MCF 10A (cell line): ENCODE measurements around the gene CCDC85C. TPM values are rescaled to one million over a fixed set of nuclear protein-coding genes. Genes with fewer than 3 reads are reported as not detected.

Source experiments
- BruUV-seq: library from RNA; stranded (reverse); fragments of 400-500 nt; replicated peaks from 2 replicates; lab custom pipeline; 2021; lab: Mats Ljungman, UMichigan
- CTCF ChIA-PET: fragments of 300-600 bp; sonication (Branson Sonifier 250); formaldehyde crosslinking; extraction: SDS; loops from one replicate; lab custom pipeline; 2021; ENCODE audit warnings: antibody characterized with exemption, inconsistent platforms; lab: Yijun Ruan, JAX
- POLR2A ChIA-PET: fragments of 300-600, 350-650 bp; sonication (Branson Sonifier 250); formaldehyde crosslinking; extraction: SDS; loops from one replicate; lab custom pipeline; 2020; ENCODE audit warnings: antibody characterized with exemption, inconsistent platforms; lab: Yijun Ruan, JAX
- DNase-seq: peaks from one replicate; pipeline ENCODE4 v3.0.0-alpha.2; 2018; ENCODE audit not compliant: unreplicated experiment
- H3K27ac Mint-ChIP-seq: one replicate; pipeline ENCODE4 v1.8.0; 2022; ENCODE audit warnings: mild to moderate bottlenecking, low read depth, mixed read lengths; ENCODE audit not compliant: unreplicated experiment
- H3K27me3 Mint-ChIP-seq: one replicate; pipeline ENCODE4 v1.8.0; 2022; ENCODE audit warnings: mixed read lengths; ENCODE audit not compliant: insufficient read depth, unreplicated experiment
- H3K36me3 Mint-ChIP-seq: one replicate; pipeline ENCODE4 v1.8.0; 2022; ENCODE audit warnings: mild to moderate bottlenecking, moderate library complexity, mixed read lengths; ENCODE audit not compliant: insufficient read depth, unreplicated experiment
- H3K4me1 Mint-ChIP-seq: one replicate; pipeline ENCODE4 v1.8.0; 2022; ENCODE audit warnings: mixed read lengths; ENCODE audit not compliant: insufficient read depth, unreplicated experiment
- H3K4me3 Mint-ChIP-seq: one replicate; pipeline ENCODE4 v1.8.0; 2022; ENCODE audit warnings: mild to moderate bottlenecking, moderate library complexity, mixed read lengths; ENCODE audit not compliant: unreplicated experiment
- H3K9me3 Mint-ChIP-seq: one replicate; pipeline ENCODE4 v1.8.0; 2022; ENCODE audit warnings: mixed read lengths; ENCODE audit not compliant: unreplicated experiment
- intact Hi-C: fragments of 100-400 bp; cut with micrococcal nuclease; formaldehyde crosslinking; loops from 2 replicates; pipeline ENCODE4 v1.14.1; 2022
- total RNA-seq: library from RNA; stranded (reverse); gene quantifications from 2 replicates; pipeline ENCODE4 v1.2.3, GENCODE V29; 2022
- TF ChIP-seq, protein P1 (sequence below): fragments of 200-600 bp; IDR thresholded peaks from one replicate; pipeline ENCODE4 v1.8.0; 2022; ENCODE audit warnings: antibody characterized with exemption, mild to moderate bottlenecking; ENCODE audit not compliant: unreplicated experiment

Gene CCDC85C
- total RNA-seq, 1 experiment from 2014 or later = 29.9 TPM

GRCh38 chr14:99520571-99521081 is 83.4 kb downstream of the CCDC85C start:
- no peak overlapping the region for H3K27ac Mint-ChIP-seq
- H3K4me1 Mint-ChIP-seq = peaks cover 16% of the 10 kb centered on the region
- ChIA-PET CTCF (interaction anchor here (0.5 to 2.1 kb wide), 4 partner anchors 23 to 246 kb away, joined by 3 to 8 read pairs (median 3); no protein-coding TSS in a partner anchor), POLR2A (no interaction called here)
- BruUV-seq = no TSS peak
- no peak overlapping the region for H3K4me3 Mint-ChIP-seq
- no peaks in the 10 kb centered on the region for H3K27me3 Mint-ChIP-seq
- no peak for DNase-seq
- intact Hi-C loops = no loop called here
- TF ChIP-seq, protein P1, sequence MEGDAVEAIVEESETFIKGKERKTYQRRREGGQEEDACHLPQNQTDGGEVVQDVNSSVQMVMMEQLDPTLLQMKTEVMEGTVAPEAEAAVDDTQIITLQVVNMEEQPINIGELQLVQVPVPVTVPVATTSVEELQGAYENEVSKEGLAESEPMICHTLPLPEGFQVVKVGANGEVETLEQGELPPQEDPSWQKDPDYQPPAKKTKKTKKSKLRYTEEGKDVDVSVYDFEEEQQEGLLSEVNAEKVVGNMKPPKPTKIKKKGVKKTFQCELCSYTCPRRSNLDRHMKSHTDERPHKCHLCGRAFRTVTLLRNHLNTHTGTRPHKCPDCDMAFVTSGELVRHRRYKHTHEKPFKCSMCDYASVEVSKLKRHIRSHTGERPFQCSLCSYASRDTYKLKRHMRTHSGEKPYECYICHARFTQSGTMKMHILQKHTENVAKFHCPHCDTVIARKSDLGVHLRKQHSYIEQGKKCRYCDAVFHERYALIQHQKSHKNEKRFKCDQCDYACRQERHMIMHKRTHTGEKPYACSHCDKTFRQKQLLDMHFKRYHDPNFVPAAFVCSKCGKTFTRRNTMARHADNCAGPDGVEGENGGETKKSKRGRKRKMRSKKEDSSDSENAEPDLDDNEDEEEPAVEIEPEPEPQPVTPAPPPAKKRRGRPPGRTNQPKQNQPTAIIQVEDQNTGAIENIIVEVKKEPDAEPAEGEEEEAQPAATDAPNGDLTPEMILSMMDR = no peak
- H3K9me3 Mint-ChIP-seq = no peaks in the 10 kb centered on the region
- peaks cover 4% of the 10 kb centered on the region for H3K36me3 Mint-ChIP-seq

- peaks cover 10% of the 10 kb centered on the region for H3K4me1 Mint-ChIP-seq
- ChIA-PET CTCF (interaction anchor here (0.9 to 2.9 kb wide), 2 partner anchors 86 to 106 kb away, joined by 3 to 7 read pairs; no protein-coding TSS in a partner anchor), POLR2A (no interaction called here)
- H3K9me3 Mint-ChIP-seq = no peaks in the 10 kb centered on the region
- BruUV-seq = no TSS peak
- DNase-seq = no peak
- no peak overlapping the region for H3K27ac Mint-ChIP-seq
- H3K27me3 Mint-ChIP-seq = no peaks in the 10 kb centered on the region
- no peak overlapping the region for H3K4me3 Mint-ChIP-seq
- H3K36me3 Mint-ChIP-seq = peaks cover 4% of the 10 kb centered on the region
- TF ChIP-seq, protein P1 = no peak
- intact Hi-C loops = no loop called here
Measured at GRCh38 chr14:99519931-99520421, 84.0 kb downstream of the CCDC85C start.

GRCh38 chr14:99519347-99519881 is 84.6 kb downstream of the CCDC85C start:
- BruUV-seq = no TSS peak
- H3K36me3 Mint-ChIP-seq = peaks cover 4% of the 10 kb centered on the region
- intact Hi-C loops = no loop called here
- ChIA-PET CTCF (interaction anchor here (0.6 to 2.9 kb wide), 14 partner anchors 8 to 371 kb away, joined by 3 to 7 read pairs (median 4); no protein-coding TSS in a partner anchor), POLR2A (no interaction called here)
- no peaks in the 10 kb centered on the region for H3K9me3 Mint-ChIP-seq
- no peak overlapping the region for H3K4me3 Mint-ChIP-seq
- H3K27me3 Mint-ChIP-seq = no peaks in the 10 kb centered on the region
- peaks cover 4% of the 10 kb centered on the region for H3K4me1 Mint-ChIP-seq
- TF ChIP-seq, protein P1 = no peak
- no peak for DNase-seq
- no peak overlapping the region for H3K27ac Mint-ChIP-seq
